NOMO-1 (cell line): ENCODE results near the gene CERK.

Source experiments
- DNase-seq, 2 experiments: peaks; one replicate each; lab custom pipeline; 2025; ENCODE audit not compliant: unreplicated experiment in 2 of 2; lab: John Stamatoyannopoulos, UW

The CERK gene

GRCh38 chr22:46664301-46664855 is 73.7 kb downstream of the CERK start:
- no peak for DNase-seq

- no peak for DNase-seq
Observed at GRCh38 chr22:46663436-46664100, 74.5 kb downstream of the CERK start.

- no peak for DNase-seq
Observed at GRCh38 chr22:46663001-46663400, 75.1 kb downstream of the CERK start.

GRCh38 chr22:46662226-46662625 is 75.8 kb downstream of the CERK start:
- no peak for DNase-seq

GRCh38 chr22:46661221-46661851 is 76.7 kb downstream of the CERK start:
- DNase-seq, result no peak

GRCh38 chr22:46660604-46661201 is 77.3 kb downstream of the CERK start:
- no peak for DNase-seq

- DNase-seq, result no peak
Observed at GRCh38 chr22:46659791-46660186, 78.3 kb downstream of the CERK start.

- DNase-seq, result no peak
Observed at GRCh38 chr22:46659059-46659790, 78.8 kb downstream of the CERK start.

- no peak for DNase-seq
Observed at GRCh38 chr22:46657996-46658947, 79.8 kb downstream of the CERK start.

GRCh38 chr22:46657655-46657953 is 80.4 kb downstream of the CERK start:
- DNase-seq, result no peak

GRCh38 chr22:46656856-46657654 is 81.0 kb downstream of the CERK start:
- no peak for DNase-seq

- no peak for DNase-seq
Observed at GRCh38 chr22:46655861-46656608, 82.0 kb downstream of the CERK start.

GRCh38 chr22:46654927-46655595 is 83.0 kb downstream of the CERK start:
- no peak for DNase-seq

GRCh38 chr22:46654426-46654825 is 83.6 kb downstream of the CERK start:
- DNase-seq, result no peak

GRCh38 chr22:46653596-46653995 is 84.5 kb downstream of the CERK start:
- no peak for DNase-seq

GRCh38 chr22:46652847-46653331 is 85.2 kb downstream of the CERK start:
- DNase-seq, result no peak

GRCh38 chr22:46652081-46652846 is 85.8 kb downstream of the CERK start:
- DNase-seq, result no peak
